HS-5 (cell line): ENCODE measurements around the gene ZNF692.
A peak's percentile ranks its signal among the peaks of the same experiment; 100 is the strongest.
"Not testable (repeated sequence)": the region's sequence is repeated elsewhere in the genome, so short reads cannot be mapped to it uniquely, and the experiment has no call there.

Experiments
- DNase-seq: peaks from one replicate; pipeline ENCODE4 v3.0.0-alpha.2; 2012; ENCODE audit warnings: low read depth

The ZNF692 gene

GRCh38 chr1:248858891-248859889 is at the start of gene ZNF692:
Gene ZNF692 (minus strand): TSS chr1:248859085. CDS start chr1:248858309, 776 bp downstream.
- DNase-seq = peak; percentile 74

- no peak for DNase-seq
Measured at GRCh38 chr1:248906753-248907661, 48.1 kb upstream of the ZNF692 start.

- DNase-seq = peak; percentile 67
Measured at GRCh38 chr1:248906009-248906752, 47.3 kb upstream of the ZNF692 start, which contains the start of gene PGBD2. Gene PGBD2 (plus strand): TSS chr1:248906235. CDS start chr1:248913863, 7,628 bp downstream.

- no peak for DNase-seq
Measured at GRCh38 chr1:248905662-248906008, 46.8 kb upstream of the ZNF692 start.

GRCh38 chr1:248904437-248905216 is 45.7 kb upstream of the ZNF692 start:
- no peak for DNase-seq

- no peak for DNase-seq
Measured at GRCh38 chr1:248901578-248901977, 42.7 kb upstream of the ZNF692 start.

GRCh38 chr1:248900637-248901036 is 41.8 kb upstream of the ZNF692 start:
- DNase-seq = no peak

- DNase-seq = no peak
Measured at GRCh38 chr1:248897412-248898337, 38.8 kb upstream of the ZNF692 start.

- DNase-seq = no peak
Measured at GRCh38 chr1:248894837-248895236, 36.0 kb upstream of the ZNF692 start.

- no peak for DNase-seq
Measured at GRCh38 chr1:248892590-248892989, 33.7 kb upstream of the ZNF692 start.

GRCh38 chr1:248891758-248892157 is 32.9 kb upstream of the ZNF692 start:
- DNase-seq = no peak

GRCh38 chr1:248890549-248891498 is 31.9 kb upstream of the ZNF692 start:
- no peak for DNase-seq

GRCh38 chr1:248889914-248890243 is 31.0 kb upstream of the ZNF692 start:
- DNase-seq = not testable (repeated sequence)

GRCh38 chr1:248886237-248886895 is 27.5 kb upstream of the ZNF692 start:
- DNase-seq = no peak

GRCh38 chr1:248885646-248886045 is 26.8 kb upstream of the ZNF692 start:
- no peak for DNase-seq

- DNase-seq = no peak
Measured at GRCh38 chr1:248884632-248885295, 25.9 kb upstream of the ZNF692 start.

- not testable (repeated sequence) for DNase-seq
Measured at GRCh38 chr1:248882427-248882826, 23.5 kb upstream of the ZNF692 start.

- DNase-seq = no peak
Measured at GRCh38 chr1:248881261-248881660, 22.4 kb upstream of the ZNF692 start.
